ENCODE results near the gene FTL.

GRCh38 chr19:48997972-48998371 is 32.9 kb downstream of the FTL start:
- TF ChIP-seq POLR2A (IDR thresholded peaks at IDR 0.05) = no peak
- TF ChIP-seq, protein P1, sequence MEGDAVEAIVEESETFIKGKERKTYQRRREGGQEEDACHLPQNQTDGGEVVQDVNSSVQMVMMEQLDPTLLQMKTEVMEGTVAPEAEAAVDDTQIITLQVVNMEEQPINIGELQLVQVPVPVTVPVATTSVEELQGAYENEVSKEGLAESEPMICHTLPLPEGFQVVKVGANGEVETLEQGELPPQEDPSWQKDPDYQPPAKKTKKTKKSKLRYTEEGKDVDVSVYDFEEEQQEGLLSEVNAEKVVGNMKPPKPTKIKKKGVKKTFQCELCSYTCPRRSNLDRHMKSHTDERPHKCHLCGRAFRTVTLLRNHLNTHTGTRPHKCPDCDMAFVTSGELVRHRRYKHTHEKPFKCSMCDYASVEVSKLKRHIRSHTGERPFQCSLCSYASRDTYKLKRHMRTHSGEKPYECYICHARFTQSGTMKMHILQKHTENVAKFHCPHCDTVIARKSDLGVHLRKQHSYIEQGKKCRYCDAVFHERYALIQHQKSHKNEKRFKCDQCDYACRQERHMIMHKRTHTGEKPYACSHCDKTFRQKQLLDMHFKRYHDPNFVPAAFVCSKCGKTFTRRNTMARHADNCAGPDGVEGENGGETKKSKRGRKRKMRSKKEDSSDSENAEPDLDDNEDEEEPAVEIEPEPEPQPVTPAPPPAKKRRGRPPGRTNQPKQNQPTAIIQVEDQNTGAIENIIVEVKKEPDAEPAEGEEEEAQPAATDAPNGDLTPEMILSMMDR (IDR thresholded peaks at IDR 0.05) = no peak

Measured in uterus (tissue), 2 donors.